Measurements from ENCODE around the gene OTUD1.

GRCh38 chr10:23437963-23438546, 820 bp upstream of the OTUD1 start:
- TF ChIP-seq CTCF (IDR thresholded peaks at IDR 0.05) (no peak), POLR2AphosphoS5 (IDR thresholded peaks at IDR 0.05; ENCODE audit: insufficient read depth in 1 of 2, low read depth in 1 of 2) (no peak)
